SK-N-SH treated with all-trans-retinoic acid at 6 μM for 48 hours (cell line): ENCODE results near the gene TAF1B.

Experiments used
- ATAC-seq: fragments of 200-7000 bp; cut with Tn5 transposase; 3 replicates; pipeline ENCODE4 v1.9.1; 2020; ENCODE audit warnings: mild to moderate bottlenecking, moderate library complexity
- BACH2 ChIP-seq: fragments of 250-450 bp; sonication (Bioruptor Pico); IDR thresholded peaks from 2 replicates; pipeline ENCODE4 v1.9.0; 2021; ENCODE audit warnings: mild to moderate bottlenecking, borderline replicate concordance
- ESRRG ChIP-seq: fragments of 250-450 bp; sonication (Bioruptor Pico); IDR thresholded peaks from 2 replicates; pipeline ENCODE4 v1.6.1; 2021; ENCODE audit warnings: mild to moderate bottlenecking
- GLIS3 ChIP-seq: fragments of 250-450 bp; sonication (Bioruptor Pico); IDR thresholded peaks from 2 replicates; pipeline ENCODE4 v1.5.0; 2020; ENCODE audit warnings: mild to moderate bottlenecking, moderate library complexity
- OSR1 ChIP-seq: fragments of 250-450 bp; sonication (Bioruptor Pico); IDR thresholded peaks from 2 replicates; pipeline ENCODE4 v1.8.0; 2022; ENCODE audit warnings: moderate library complexity, mild to moderate bottlenecking, inconsistent platforms
- PPARA ChIP-seq: fragments of 250-450 bp; sonication (Bioruptor Pico); IDR thresholded peaks from 2 replicates; pipeline ENCODE4 v1.5.0; 2020; ENCODE audit warnings: mild to moderate bottlenecking, borderline replicate concordance
- ZNF565 ChIP-seq: fragments of 450-650 bp; formaldehyde crosslinking; conservative IDR thresholded peaks from 2 replicates; pipeline ENCODE4 v1.5.0; 2020; ENCODE audit warnings: low read depth, mild to moderate bottlenecking, moderate library complexity
- ZNF8 ChIP-seq: fragments of 450-650 bp; formaldehyde crosslinking; IDR thresholded peaks from 2 replicates; pipeline ENCODE4 v1.5.0; 2020; ENCODE audit warnings: mild to moderate bottlenecking, moderate library complexity
- TF ChIP-seq, protein P1 (sequence below): fragments of 250-450 bp; sonication (Bioruptor Pico); IDR thresholded peaks from 2 replicates; pipeline ENCODE4 v1.5.1; 2021; ENCODE audit warnings: mild to moderate bottlenecking, moderate library complexity
- TF ChIP-seq, protein P2 (sequence below): fragments of 250-450 bp; sonication (Bioruptor Pico); IDR thresholded peaks from 2 replicates; pipeline ENCODE4 v1.8.0; 2021; ENCODE audit warnings: low read depth, mild to moderate bottlenecking, moderate library complexity, borderline replicate concordance

The TAF1B gene

GRCh38 chr2:9983401-9984216, 140.3 kb downstream of the TAF1B start:
- no peak for TF ChIP-seq BACH2 (CRISPR knock-in tag)
- TF ChIP-seq PPARA (CRISPR knock-in tag), result no peak
- TF ChIP-seq, protein P1, sequence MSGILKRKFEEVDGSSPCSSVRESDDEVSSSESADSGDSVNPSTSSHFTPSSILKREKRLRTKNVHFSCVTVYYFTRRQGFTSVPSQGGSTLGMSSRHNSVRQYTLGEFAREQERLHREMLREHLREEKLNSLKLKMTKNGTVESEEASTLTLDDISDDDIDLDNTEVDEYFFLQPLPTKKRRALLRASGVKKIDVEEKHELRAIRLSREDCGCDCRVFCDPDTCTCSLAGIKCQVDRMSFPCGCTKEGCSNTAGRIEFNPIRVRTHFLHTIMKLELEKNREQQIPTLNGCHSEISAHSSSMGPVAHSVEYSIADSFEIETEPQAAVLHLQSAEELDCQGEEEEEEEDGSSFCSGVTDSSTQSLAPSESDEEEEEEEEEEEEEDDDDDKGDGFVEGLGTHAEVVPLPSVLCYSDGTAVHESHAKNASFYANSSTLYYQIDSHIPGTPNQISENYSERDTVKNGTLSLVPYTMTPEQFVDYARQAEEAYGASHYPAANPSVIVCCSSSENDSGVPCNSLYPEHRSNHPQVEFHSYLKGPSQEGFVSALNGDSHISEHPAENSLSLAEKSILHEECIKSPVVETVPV (CRISPR knock-in tag), result no peak
- no peak for TF ChIP-seq ZNF8 (CRISPR knock-in tag)
- no peak for TF ChIP-seq ZNF565 (CRISPR knock-in tag)
- no peak for TF ChIP-seq OSR1 (CRISPR knock-in tag)
- no peak for TF ChIP-seq ESRRG (CRISPR knock-in tag)
- no peak for TF ChIP-seq GLIS3 (CRISPR knock-in tag)
- TF ChIP-seq, protein P2, sequence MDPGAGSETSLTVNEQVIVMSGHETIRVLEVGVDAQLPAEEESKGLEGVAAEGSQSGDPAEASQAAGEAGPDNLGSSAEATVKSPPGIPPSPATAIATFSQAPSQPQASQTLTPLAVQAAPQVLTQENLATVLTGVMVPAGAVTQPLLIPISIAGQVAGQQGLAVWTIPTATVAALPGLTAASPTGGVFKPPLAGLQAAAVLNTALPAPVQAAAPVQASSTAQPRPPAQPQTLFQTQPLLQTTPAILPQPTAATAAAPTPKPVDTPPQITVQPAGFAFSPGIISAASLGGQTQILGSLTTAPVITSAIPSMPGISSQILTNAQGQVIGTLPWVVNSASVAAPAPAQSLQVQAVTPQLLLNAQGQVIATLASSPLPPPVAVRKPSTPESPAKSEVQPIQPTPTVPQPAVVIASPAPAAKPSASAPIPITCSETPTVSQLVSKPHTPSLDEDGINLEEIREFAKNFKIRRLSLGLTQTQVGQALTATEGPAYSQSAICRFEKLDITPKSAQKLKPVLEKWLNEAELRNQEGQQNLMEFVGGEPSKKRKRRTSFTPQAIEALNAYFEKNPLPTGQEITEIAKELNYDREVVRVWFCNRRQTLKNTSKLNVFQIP (CRISPR knock-in tag), result no peak
- peak; percentile 22 for ATAC-seq
